ENCODE data around the gene HYDIN. TPM values are rescaled to one million over a fixed set of nuclear protein-coding genes. Genes with fewer than 3 reads are reported as not detected.

HYDIN gene
- total and polyA plus RNA-seq, 4 donors, result 0.14 to 3.0 (median 0.60) TPM

DNA sequence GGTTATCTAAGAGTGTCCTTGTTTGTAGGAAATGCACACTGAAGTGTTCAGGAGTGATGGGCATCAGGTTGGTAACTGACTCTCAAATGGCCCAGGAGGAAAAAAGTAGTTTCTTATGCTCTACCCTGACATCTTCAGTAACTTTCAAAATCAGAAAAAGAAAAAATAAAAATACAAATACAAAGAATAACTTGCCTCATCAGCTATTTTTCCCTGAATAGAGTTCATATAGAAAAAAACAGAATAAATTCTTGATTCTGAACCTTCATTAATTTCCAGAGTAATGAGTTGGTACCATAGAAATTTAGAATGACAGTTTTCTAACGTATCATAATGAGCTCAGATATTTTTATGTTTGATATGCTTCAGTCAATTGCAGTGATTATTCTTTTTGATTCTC lies 27.2 kb upstream of the HYDIN start (continued):
- TF ChIP-seq FOXA2 (IDR thresholded peaks at IDR 0.05), result no peak
- TF ChIP-seq JUND (IDR thresholded peaks at IDR 0.05), result no peak
- TF ChIP-seq, protein P1, sequence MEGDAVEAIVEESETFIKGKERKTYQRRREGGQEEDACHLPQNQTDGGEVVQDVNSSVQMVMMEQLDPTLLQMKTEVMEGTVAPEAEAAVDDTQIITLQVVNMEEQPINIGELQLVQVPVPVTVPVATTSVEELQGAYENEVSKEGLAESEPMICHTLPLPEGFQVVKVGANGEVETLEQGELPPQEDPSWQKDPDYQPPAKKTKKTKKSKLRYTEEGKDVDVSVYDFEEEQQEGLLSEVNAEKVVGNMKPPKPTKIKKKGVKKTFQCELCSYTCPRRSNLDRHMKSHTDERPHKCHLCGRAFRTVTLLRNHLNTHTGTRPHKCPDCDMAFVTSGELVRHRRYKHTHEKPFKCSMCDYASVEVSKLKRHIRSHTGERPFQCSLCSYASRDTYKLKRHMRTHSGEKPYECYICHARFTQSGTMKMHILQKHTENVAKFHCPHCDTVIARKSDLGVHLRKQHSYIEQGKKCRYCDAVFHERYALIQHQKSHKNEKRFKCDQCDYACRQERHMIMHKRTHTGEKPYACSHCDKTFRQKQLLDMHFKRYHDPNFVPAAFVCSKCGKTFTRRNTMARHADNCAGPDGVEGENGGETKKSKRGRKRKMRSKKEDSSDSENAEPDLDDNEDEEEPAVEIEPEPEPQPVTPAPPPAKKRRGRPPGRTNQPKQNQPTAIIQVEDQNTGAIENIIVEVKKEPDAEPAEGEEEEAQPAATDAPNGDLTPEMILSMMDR (IDR thresholded peaks at IDR 0.05; ENCODE audit: low read depth, low read length, missing input control), result no peak
- no peak for TF ChIP-seq SP1 (IDR thresholded peaks at IDR 0.05)
- TF ChIP-seq, protein P2, sequence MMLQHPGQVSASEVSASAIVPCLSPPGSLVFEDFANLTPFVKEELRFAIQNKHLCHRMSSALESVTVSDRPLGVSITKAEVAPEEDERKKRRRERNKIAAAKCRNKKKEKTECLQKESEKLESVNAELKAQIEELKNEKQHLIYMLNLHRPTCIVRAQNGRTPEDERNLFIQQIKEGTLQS (IDR thresholded peaks at IDR 0.05), result no peak
- TF ChIP-seq GABPA (IDR thresholded peaks at IDR 0.05 in 1 of 2, conservative IDR thresholded peaks at IDR 0.05 in 1 of 2), result no peak
- TF ChIP-seq, protein P3, sequence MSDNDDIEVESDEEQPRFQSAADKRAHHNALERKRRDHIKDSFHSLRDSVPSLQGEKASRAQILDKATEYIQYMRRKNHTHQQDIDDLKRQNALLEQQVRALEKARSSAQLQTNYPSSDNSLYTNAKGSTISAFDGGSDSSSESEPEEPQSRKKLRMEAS (IDR thresholded peaks at IDR 0.05), result no peak
- TF ChIP-seq YY1 (IDR thresholded peaks at IDR 0.05), result no peak

DNA sequence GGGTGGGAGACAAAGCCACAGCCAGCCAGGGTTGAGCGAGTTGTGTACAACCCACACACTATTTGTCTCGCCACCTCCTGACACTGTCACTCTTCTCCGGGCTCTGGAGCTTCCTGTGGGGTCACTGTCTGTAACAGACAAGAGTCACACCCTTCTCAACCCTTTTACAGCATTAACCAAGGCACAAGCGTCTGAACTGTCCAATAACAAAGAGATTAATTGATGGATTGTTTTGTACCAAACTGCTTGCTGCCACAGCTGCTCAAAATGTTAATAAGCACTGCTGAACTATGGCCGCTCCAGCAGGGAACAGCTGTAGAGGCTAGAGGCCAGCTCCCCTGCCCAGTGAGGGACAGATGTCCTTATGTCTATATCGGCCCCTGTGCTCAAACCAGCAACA lies 25.2 kb upstream of the HYDIN start:
- H3K27ac ChIP-seq (ENCODE audit: low read depth in 1 of 2, low read length in 2 of 2), result no peak overlapping the region
- DNase-seq (ENCODE audit: low spot score), result no peak
- no peak for TF ChIP-seq SP1 (IDR thresholded peaks at IDR 0.05)
- no peak for TF ChIP-seq RAD21 (IDR thresholded peaks at IDR 0.05)
- TF ChIP-seq, protein P4, sequence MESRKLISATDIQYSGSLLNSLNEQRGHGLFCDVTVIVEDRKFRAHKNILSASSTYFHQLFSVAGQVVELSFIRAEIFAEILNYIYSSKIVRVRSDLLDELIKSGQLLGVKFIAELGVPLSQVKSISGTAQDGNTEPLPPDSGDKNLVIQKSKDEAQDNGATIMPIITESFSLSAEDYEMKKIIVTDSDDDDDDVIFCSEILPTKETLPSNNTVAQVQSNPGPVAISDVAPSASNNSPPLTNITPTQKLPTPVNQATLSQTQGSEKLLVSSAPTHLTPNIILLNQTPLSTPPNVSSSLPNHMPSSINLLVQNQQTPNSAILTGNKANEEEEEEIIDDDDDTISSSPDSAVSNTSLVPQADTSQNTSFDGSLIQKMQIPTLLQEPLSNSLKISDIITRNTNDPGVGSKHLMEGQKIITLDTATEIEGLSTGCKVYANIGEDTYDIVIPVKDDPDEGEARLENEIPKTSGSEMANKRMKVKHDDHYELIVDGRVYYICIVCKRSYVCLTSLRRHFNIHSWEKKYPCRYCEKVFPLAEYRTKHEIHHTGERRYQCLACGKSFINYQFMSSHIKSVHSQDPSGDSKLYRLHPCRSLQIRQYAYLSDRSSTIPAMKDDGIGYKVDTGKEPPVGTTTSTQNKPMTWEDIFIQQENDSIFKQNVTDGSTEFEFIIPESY (IDR thresholded peaks at IDR 0.05), result no peak
- TF ChIP-seq RXRA (IDR thresholded peaks at IDR 0.05), result no peak
- no peak for TF ChIP-seq EGR1 (IDR thresholded peaks at IDR 0.05; ENCODE audit: low read depth in 2 of 2)
- TF ChIP-seq, protein P2 (IDR thresholded peaks at IDR 0.05), result no peak
- no peak for TF ChIP-seq FOXA2 (IDR thresholded peaks at IDR 0.05)
- TF ChIP-seq, protein P3 (IDR thresholded peaks at IDR 0.05), result no peak
- no peak for TF ChIP-seq NR2F2 (IDR thresholded peaks at IDR 0.05)
- no peak for TF ChIP-seq HNF4A (conservative IDR thresholded peaks at IDR 0.05)

DNA sequence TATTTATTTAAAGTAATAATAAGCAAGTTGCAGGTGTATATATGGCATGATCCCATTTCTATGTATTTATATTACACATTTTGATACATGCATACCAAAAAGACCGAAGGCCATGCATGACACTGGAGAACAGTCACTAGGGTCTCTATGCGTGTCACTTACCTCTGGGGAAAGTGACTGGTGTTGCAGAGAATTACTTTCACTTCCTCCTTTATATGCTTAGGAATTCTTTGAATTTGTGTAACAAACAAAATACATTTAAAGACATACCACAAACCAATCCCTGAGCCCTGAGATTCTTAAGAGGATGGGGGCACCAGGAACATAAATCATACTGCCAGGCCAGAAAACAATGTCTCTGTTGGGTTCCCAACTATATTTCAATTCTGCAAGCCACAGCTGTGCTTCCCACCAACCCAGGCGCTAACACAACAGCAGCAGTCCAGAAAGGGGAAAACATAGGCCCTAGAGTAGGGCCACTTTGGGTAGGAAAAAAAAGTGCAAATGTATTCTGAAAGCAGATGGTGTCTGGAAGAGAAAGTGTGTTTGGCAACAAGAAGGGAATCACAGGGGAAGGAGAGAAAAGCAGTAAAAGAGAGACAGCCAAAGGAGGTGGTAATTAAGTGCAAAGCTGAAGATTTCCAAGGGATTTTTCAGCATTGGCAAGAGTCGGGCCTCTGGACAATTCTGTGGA lies 24.5 kb upstream of the HYDIN start:
- no peaks in the 10 kb centered on the region for H3K36me3 ChIP-seq (ENCODE audit: control insufficient read depth in 4 of 4, insufficient read depth in 3 of 4, low read depth in 1 of 4, low read length in 3 of 4)
- H3K9ac ChIP-seq (ENCODE audit: low read depth in 1 of 2, low read length in 2 of 2), result no peak overlapping the region
- no peak overlapping the region for H3K4me3 ChIP-seq (ENCODE audit: low read depth in 1 of 3, low read length in 3 of 3)
- H3K9me3 ChIP-seq (ENCODE audit: control insufficient read depth in 4 of 4, low read length in 3 of 4), result no peaks in the 10 kb centered on the region
- no peak overlapping the region for H3K27ac ChIP-seq (ENCODE audit: low read depth in 1 of 2, low read length in 2 of 2)
- H3K27me3 ChIP-seq (ENCODE audit: control insufficient read depth in 4 of 4, insufficient read depth in 4 of 4, low read length in 3 of 4), result no peaks in the 10 kb centered on the region
- DNase-seq (ENCODE audit: low spot score), result no peak
- TF ChIP-seq YY1 (IDR thresholded peaks at IDR 0.05), result no peak
- TF ChIP-seq EGR1 (IDR thresholded peaks at IDR 0.05; ENCODE audit: low read depth in 2 of 2), result no peak
- no peak for TF ChIP-seq NR2F2 (IDR thresholded peaks at IDR 0.05)
- no peak for TF ChIP-seq JUND (IDR thresholded peaks at IDR 0.05)
- TF ChIP-seq, protein P5, sequence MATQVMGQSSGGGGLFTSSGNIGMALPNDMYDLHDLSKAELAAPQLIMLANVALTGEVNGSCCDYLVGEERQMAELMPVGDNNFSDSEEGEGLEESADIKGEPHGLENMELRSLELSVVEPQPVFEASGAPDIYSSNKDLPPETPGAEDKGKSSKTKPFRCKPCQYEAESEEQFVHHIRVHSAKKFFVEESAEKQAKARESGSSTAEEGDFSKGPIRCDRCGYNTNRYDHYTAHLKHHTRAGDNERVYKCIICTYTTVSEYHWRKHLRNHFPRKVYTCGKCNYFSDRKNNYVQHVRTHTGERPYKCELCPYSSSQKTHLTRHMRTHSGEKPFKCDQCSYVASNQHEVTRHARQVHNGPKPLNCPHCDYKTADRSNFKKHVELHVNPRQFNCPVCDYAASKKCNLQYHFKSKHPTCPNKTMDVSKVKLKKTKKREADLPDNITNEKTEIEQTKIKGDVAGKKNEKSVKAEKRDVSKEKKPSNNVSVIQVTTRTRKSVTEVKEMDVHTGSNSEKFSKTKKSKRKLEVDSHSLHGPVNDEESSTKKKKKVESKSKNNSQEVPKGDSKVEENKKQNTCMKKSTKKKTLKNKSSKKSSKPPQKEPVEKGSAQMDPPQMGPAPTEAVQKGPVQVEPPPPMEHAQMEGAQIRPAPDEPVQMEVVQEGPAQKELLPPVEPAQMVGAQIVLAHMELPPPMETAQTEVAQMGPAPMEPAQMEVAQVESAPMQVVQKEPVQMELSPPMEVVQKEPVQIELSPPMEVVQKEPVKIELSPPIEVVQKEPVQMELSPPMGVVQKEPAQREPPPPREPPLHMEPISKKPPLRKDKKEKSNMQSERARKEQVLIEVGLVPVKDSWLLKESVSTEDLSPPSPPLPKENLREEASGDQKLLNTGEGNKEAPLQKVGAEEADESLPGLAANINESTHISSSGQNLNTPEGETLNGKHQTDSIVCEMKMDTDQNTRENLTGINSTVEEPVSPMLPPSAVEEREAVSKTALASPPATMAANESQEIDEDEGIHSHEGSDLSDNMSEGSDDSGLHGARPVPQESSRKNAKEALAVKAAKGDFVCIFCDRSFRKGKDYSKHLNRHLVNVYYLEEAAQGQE (IDR thresholded peaks at IDR 0.05), result no peak
- TF ChIP-seq SP1 (IDR thresholded peaks at IDR 0.05), result no peak
- TF ChIP-seq HNF4G (IDR thresholded peaks at IDR 0.05), result no peak
- no peaks in the 10 kb centered on the region for H3K4me1 ChIP-seq (ENCODE audit: control insufficient read depth in 4 of 4, insufficient read depth in 4 of 4, low read length in 3 of 4)
- WGBS, result 82% methylated on average over 4 of the region's 4 CpGs

More for the DNA sequence above, 25.2 kb upstream of the HYDIN start:
- no peak overlapping the region for H3K4me3 ChIP-seq (ENCODE audit: low read depth in 1 of 3, low read length in 3 of 3)
- H3K4me1 ChIP-seq (ENCODE audit: control insufficient read depth in 4 of 4, insufficient read depth in 4 of 4, low read length in 3 of 4), result no peaks in the 10 kb centered on the region
- H3K9me3 ChIP-seq (ENCODE audit: control insufficient read depth in 4 of 4, low read length in 3 of 4), result no peaks in the 10 kb centered on the region
- no peaks in the 10 kb centered on the region for H3K27me3 ChIP-seq (ENCODE audit: control insufficient read depth in 4 of 4, insufficient read depth in 4 of 4, low read length in 3 of 4)
- no peaks in the 10 kb centered on the region for H3K36me3 ChIP-seq (ENCODE audit: control insufficient read depth in 4 of 4, insufficient read depth in 3 of 4, low read depth in 1 of 4, low read length in 3 of 4)
- H3K9ac ChIP-seq (ENCODE audit: low read depth in 1 of 2, low read length in 2 of 2), result no peak overlapping the region
- WGBS, result 66% methylated on average over 6 of the region's 6 CpGs

Measured in liver (tissue), 9 donors.